Naive thymus-derived CD4-positive, alpha-beta T cell (primary cell): Measurements from ENCODE around the gene CHCHD6. TPM values are rescaled to one million over a fixed set of nuclear protein-coding genes. Genes with fewer than 3 reads are reported as not detected.

ENCODE experiments used
- ATAC-seq: fragments of 150-1000 bp; cut with Tn5 transposase; 2 replicates; pipeline ENCODE4 v1.10.0; 2021; ENCODE audit warnings: mild to moderate bottlenecking, moderate library complexity
- CTCF ChIA-PET: fragments of 350-600 bp; sonication (Branson Sonifier 250); formaldehyde crosslinking; loops from one replicate; lab custom pipeline; 2021; ENCODE audit warnings: antibody characterized with exemption; lab: Charles Lee
- POLR2A ChIA-PET: fragments of 350-600 bp; sonication (Branson Sonifier 250); formaldehyde crosslinking; loops from one replicate; lab custom pipeline; 2021; ENCODE audit warnings: antibody characterized with exemption, inconsistent platforms; lab: Charles Lee
- DNase-seq, 9 donors: peaks; one replicate each; pipeline versions ENCODE4 v3.0.0 to v3.0.0-alpha.2; 2020 to 2022; ENCODE audit warnings: mixed read lengths in 1 of 9
- H3K27ac ChIP-seq: one replicate; pipeline ENCODE4 v1.7.0; 2013; ENCODE audit warnings: mild to moderate bottlenecking, low read depth, low read length, moderate library complexity
- H3K27me3 ChIP-seq, 2 donors: one replicate each; pipeline ENCODE4 v1.7.0; 2013; ENCODE audit warnings: low read length in 2 of 2, mild to moderate bottlenecking in 2 of 2, moderate library complexity in 2 of 2; ENCODE audit not compliant: control insufficient read depth in 2 of 2, insufficient read depth in 2 of 2
- H3K36me3 ChIP-seq, 3 experiments: 1 replicate in 2 of 3; 2 replicates in 1 of 3; pipeline ENCODE4 v1.7.0; 2013; ENCODE audit warnings: low read length in 3 of 3, mild to moderate bottlenecking in 3 of 3, moderate library complexity in 1 of 3; ENCODE audit not compliant: insufficient read depth in 3 of 3, control insufficient read depth in 2 of 3
- H3K4me1 ChIP-seq, 2 donors: one replicate each; pipeline ENCODE4 v1.7.0; 2013; ENCODE audit warnings: low read length in 2 of 2, mild to moderate bottlenecking in 2 of 2, moderate library complexity in 1 of 2; ENCODE audit not compliant: control insufficient read depth in 2 of 2, insufficient read depth in 2 of 2
- H3K4me3 ChIP-seq: 2 replicates; pipeline ENCODE4 v1.7.0; 2013; ENCODE audit warnings: mild to moderate bottlenecking, low read length
- H3K9me3 ChIP-seq, 3 experiments: 1 replicate in 2 of 3; 2 replicates in 1 of 3; pipeline ENCODE4 v1.7.0; 2013; ENCODE audit warnings: low read length in 3 of 3; ENCODE audit not compliant: control insufficient read depth in 2 of 3
- H3K27ac Mint-ChIP-seq, 9 donors: one replicate each; pipeline ENCODE4 v1.8.0; 2020 to 2022; ENCODE audit warnings: mixed read lengths in 9 of 9, mild to moderate bottlenecking in 8 of 9, moderate library complexity in 5 of 9, inconsistent platforms in 2 of 9
- H3K27me3 Mint-ChIP-seq, 5 donors: one replicate each; pipeline ENCODE4 v1.8.0; 2021 to 2022; ENCODE audit warnings: mixed read lengths in 5 of 5, mild to moderate bottlenecking in 1 of 5
- H3K36me3 Mint-ChIP-seq, 5 donors: one replicate each; pipeline ENCODE4 v1.8.0; 2020 to 2022; ENCODE audit warnings: mixed read lengths in 5 of 5, mild to moderate bottlenecking in 3 of 5, inconsistent platforms in 1 of 5
- H3K4me1 Mint-ChIP-seq, 7 donors: one replicate each; pipeline ENCODE4 v1.8.0; 2020 to 2022; ENCODE audit warnings: mixed read lengths in 7 of 7, mild to moderate bottlenecking in 3 of 7, inconsistent platforms in 1 of 7
- H3K4me3 Mint-ChIP-seq, 10 donors: one replicate each; pipeline ENCODE4 v1.8.0; 2020 to 2022; ENCODE audit warnings: mild to moderate bottlenecking in 10 of 10, mixed read lengths in 10 of 10, moderate library complexity in 6 of 10, inconsistent platforms in 2 of 10
- H3K9me3 Mint-ChIP-seq, 11 donors: one replicate each; pipeline ENCODE4 v1.8.0; 2020 to 2022; ENCODE audit warnings: mixed read lengths in 11 of 11, mild to moderate bottlenecking in 4 of 11, inconsistent platforms in 1 of 11, moderate library complexity in 1 of 11
- intact Hi-C, 2 donors: fragments of 100-400 bp; cut with micrococcal nuclease; formaldehyde crosslinking; loops; one replicate each; pipeline ENCODE4 v1.15.1; 2023
- polyA plus RNA-seq, 2 donors: library from polyadenylated mRNA; unstranded; fragments of 300-500 nt; fragmentation: Illumina TruSeq; gene quantifications; one replicate each; pipeline ENCODE4 v1.2.3, GENCODE V29; 2021
- total RNA-seq, 6 experiments: library from RNA in 5 of 6; stranded (reverse) in 5 of 6; gene quantifications; 1 replicate in 5 of 6; 2 replicates in 1 of 6; pipeline ENCODE4 v1.2.3 and lab custom pipeline; 2021 to 2026

The CHCHD6 gene
- total and polyA plus RNA-seq, 7 experiments from 2014 or later: 5.4 to 15.1 (median 11.0) TPM

GRCh38 chr3:126807795-126808194, 103.8 kb downstream of the CHCHD6 start:
- H3K4me3 ChIP-seq: no peak overlapping the region
- H3K27ac ChIP-seq: no peak overlapping the region
- H3K36me3 ChIP-seq: no peaks in the 10 kb centered on the region
- H3K9me3 ChIP-seq: no peaks in the 10 kb centered on the region
- ChIA-PET CTCF (no interaction called here), POLR2A (no interaction called here)
- Mint-ChIP-seq H3K4me3 (no peak overlapping the region), H3K36me3 (peaks cover 0 to 11% (median 5%) of the 10 kb centered on the region in 5 donors), H3K27ac (no peak overlapping the region), H3K27me3 (no peaks in the 10 kb centered on the region), H3K4me1 (no peaks in the 10 kb centered on the region), H3K9me3 (peaks cover 0 to 14% (median 4%) of the 10 kb centered on the region in 11 donors)
- intact Hi-C loops: no loop called here
- DNase-seq: no peak
- H3K4me1 ChIP-seq: no peaks in the 10 kb centered on the region
- H3K27me3 ChIP-seq: no peaks in the 10 kb centered on the region
- ATAC-seq: no peak

GRCh38 chr3:126811530-126811929, 107.5 kb downstream of the CHCHD6 start:
- Mint-ChIP-seq H3K9me3 (peaks cover 0 to 10% (median 0%) of the 10 kb centered on the region in 11 donors), H3K36me3 (peaks cover 0 to 14% (median 11%) of the 10 kb centered on the region in 5 donors), H3K27ac (no peak overlapping the region), H3K4me1 (peaks cover 0 to 12% (median 0%) of the 10 kb centered on the region in 7 donors), H3K27me3 (no peaks in the 10 kb centered on the region), H3K4me3 (no peak overlapping the region)
- ChIA-PET POLR2A (no interaction called here), CTCF (interaction anchor here (0.5 kb wide), 1 partner anchor 21 kb away, joined by 3 read pairs; no protein-coding TSS in a partner anchor)
- H3K27me3 ChIP-seq: no peaks in the 10 kb centered on the region
- H3K4me3 ChIP-seq: no peak overlapping the region
- no peaks in the 10 kb centered on the region for H3K9me3 ChIP-seq
- no peaks in the 10 kb centered on the region for H3K4me1 ChIP-seq
- ATAC-seq (no peak), DNase-seq (no peak)
- intact Hi-C loops: no loop called here
- H3K36me3 ChIP-seq: no peaks in the 10 kb centered on the region
- H3K27ac ChIP-seq: no peak overlapping the region

- ChIA-PET POLR2A (no interaction called here), CTCF (no interaction called here)
- H3K9me3 ChIP-seq: no peaks in the 10 kb centered on the region
- DNase-seq (no peak), ATAC-seq (no peak)
- no peaks in the 10 kb centered on the region for H3K36me3 ChIP-seq
- H3K4me3 Mint-ChIP-seq: no peak overlapping the region
- H3K27me3 Mint-ChIP-seq: no peaks in the 10 kb centered on the region
- intact Hi-C loops: no loop called here
- no peak overlapping the region for H3K4me3 ChIP-seq
- H3K4me1 Mint-ChIP-seq: peaks cover 0 to 22% (median 8%) of the 10 kb centered on the region in 7 donors
- no peaks in the 10 kb centered on the region for H3K4me1 ChIP-seq
- peaks cover 0 to 24% (median 7%) of the 10 kb centered on the region in 5 donors for H3K36me3 Mint-ChIP-seq
- H3K27me3 ChIP-seq: no peaks in the 10 kb centered on the region
- H3K9me3 Mint-ChIP-seq: peaks cover 0 to 11% (median under 1%) of the 10 kb centered on the region in 11 donors
- H3K27ac ChIP-seq: no peak overlapping the region
- H3K27ac Mint-ChIP-seq: no peak overlapping the region
Observed at GRCh38 chr3:126816298-126816697, 112.3 kb downstream of the CHCHD6 start.

- Histone ChIP-seq H3K27me3 (no peaks in the 10 kb centered on the region), H3K9me3 (no peaks in the 10 kb centered on the region), H3K4me1 (no peaks in the 10 kb centered on the region), H3K27ac (no peak overlapping the region), H3K36me3 (no peaks in the 10 kb centered on the region), H3K4me3 (no peak overlapping the region)
- H3K27me3 Mint-ChIP-seq: no peaks in the 10 kb centered on the region
- intact Hi-C loops: no loop called here
- no peak overlapping the region for H3K4me3 Mint-ChIP-seq
- ATAC-seq: no peak
- peaks cover 0 to 20% (median 6%) of the 10 kb centered on the region in 11 donors for H3K9me3 Mint-ChIP-seq
- no peak for DNase-seq
- peak overlapping the region in 3 of 9 donors; percentile 33 to 77 (median 57) for H3K27ac Mint-ChIP-seq
- peaks cover 0 to 22% (median 8%) of the 10 kb centered on the region in 7 donors for H3K4me1 Mint-ChIP-seq
- peaks cover 1 to 33% (median 13%) of the 10 kb centered on the region in 5 donors for H3K36me3 Mint-ChIP-seq
- ChIA-PET POLR2A (no interaction called here), CTCF (no interaction called here)
Observed at GRCh38 chr3:126816986-126817777, 113.1 kb downstream of the CHCHD6 start.

- H3K27me3 Mint-ChIP-seq: no peaks in the 10 kb centered on the region
- ChIA-PET CTCF (no interaction called here), POLR2A (no interaction called here)
- H3K4me1 ChIP-seq: no peaks in the 10 kb centered on the region
- H3K4me3 ChIP-seq: no peak overlapping the region
- no peak for DNase-seq
- no peaks in the 10 kb centered on the region for H3K9me3 ChIP-seq
- no peak overlapping the region for H3K27ac ChIP-seq
- H3K9me3 Mint-ChIP-seq: peaks cover 0 to 21% (median 6%) of the 10 kb centered on the region in 11 donors
- peaks cover 0 to 22% (median 8%) of the 10 kb centered on the region in 7 donors for H3K4me1 Mint-ChIP-seq
- no peaks in the 10 kb centered on the region for H3K27me3 ChIP-seq
- peak overlapping the region in 3 of 9 donors; percentile 33 to 77 (median 57) for H3K27ac Mint-ChIP-seq
- ATAC-seq: no peak
- intact Hi-C loops: no loop called here
- peaks cover 1 to 33% (median 14%) of the 10 kb centered on the region in 5 donors for H3K36me3 Mint-ChIP-seq
- no peak overlapping the region for H3K4me3 Mint-ChIP-seq
- no peaks in the 10 kb centered on the region for H3K36me3 ChIP-seq
Observed at GRCh38 chr3:126817781-126818180, 113.7 kb downstream of the CHCHD6 start.

- POLR2A ChIA-PET: no interaction called here
- Histone ChIP-seq H3K4me3 (no peak overlapping the region), H3K27me3 (no peaks in the 10 kb centered on the region), H3K9me3 (no peaks in the 10 kb centered on the region), H3K36me3 (no peaks in the 10 kb centered on the region), H3K27ac (no peak overlapping the region), H3K4me1 (no peaks in the 10 kb centered on the region)
- Mint-ChIP-seq H3K9me3 (peaks cover 0 to 21% (median 6%) of the 10 kb centered on the region in 11 donors), H3K36me3 (peaks cover 1 to 33% (median 14%) of the 10 kb centered on the region in 5 donors), H3K27me3 (no peaks in the 10 kb centered on the region), H3K4me3 (no peak overlapping the region), H3K4me1 (peaks cover 0 to 22% (median 8%) of the 10 kb centered on the region in 7 donors), H3K27ac (no peak overlapping the region)
- no peak for ATAC-seq
- no peak for DNase-seq
- CTCF ChIA-PET: no interaction called here
- intact Hi-C loops: no loop called here
Observed at GRCh38 chr3:126818400-126819095, 114.5 kb downstream of the CHCHD6 start.
